HG03159 (cell line): ENCODE results near the gene FANCL.
"Not testable (repeated sequence)": the region's sequence is repeated elsewhere in the genome, so short reads cannot be mapped to it uniquely, and the experiment has no call there.

Experiments used
- ATAC-seq: cut with Tn5 transposase; IDR thresholded peaks from one replicate; pipeline ENCODE4 v1.9.1; 2021; ENCODE audit warnings: mild to moderate bottlenecking, moderate library complexity; ENCODE audit not compliant: unreplicated experiment

FANCL gene

GRCh38 chr2:58207189-58207588 lies 33.9 kb downstream of the FANCL start:
- no peak for ATAC-seq

GRCh38 chr2:58206785-58207184 lies 34.3 kb downstream of the FANCL start:
- ATAC-seq = no peak

- ATAC-seq = no peak
Measured at GRCh38 chr2:58204195-58204959, 36.7 kb downstream of the FANCL start.

GRCh38 chr2:58203018-58203417 lies 38.1 kb downstream of the FANCL start:
- no peak for ATAC-seq

GRCh38 chr2:58202404-58202803 lies 38.7 kb downstream of the FANCL start:
- ATAC-seq = no peak

- ATAC-seq = no peak
Measured at GRCh38 chr2:58197894-58198293, 43.2 kb downstream of the FANCL start.

- ATAC-seq = no peak
Measured at GRCh38 chr2:58195662-58196061, 45.5 kb downstream of the FANCL start.

- ATAC-seq = no peak
Measured at GRCh38 chr2:58194458-58194857, 46.7 kb downstream of the FANCL start.

- not testable (repeated sequence) for ATAC-seq
Measured at GRCh38 chr2:58187022-58187421, 54.1 kb downstream of the FANCL start.

- ATAC-seq = no peak
Measured at GRCh38 chr2:58186501-58186900, 54.6 kb downstream of the FANCL start.

GRCh38 chr2:58182527-58182926 lies 58.6 kb downstream of the FANCL start:
- no peak for ATAC-seq

- ATAC-seq = no peak
Measured at GRCh38 chr2:58180635-58181034, 60.5 kb downstream of the FANCL start.

- ATAC-seq = not testable (repeated sequence)
Measured at GRCh38 chr2:58180175-58180574, 61.0 kb downstream of the FANCL start.

GRCh38 chr2:58177187-58177586 lies 63.9 kb downstream of the FANCL start:
- not testable (repeated sequence) for ATAC-seq

- not testable (repeated sequence) for ATAC-seq
Measured at GRCh38 chr2:58171831-58172230, 69.3 kb downstream of the FANCL start.

- ATAC-seq = not testable (repeated sequence)
Measured at GRCh38 chr2:58170334-58170933, 70.7 kb downstream of the FANCL start.

- not testable (repeated sequence) for ATAC-seq
Measured at GRCh38 chr2:58169845-58170244, 71.3 kb downstream of the FANCL start.

GRCh38 chr2:58168130-58168529 lies 73.0 kb downstream of the FANCL start:
- not testable (repeated sequence) for ATAC-seq

- no peak for ATAC-seq
Measured at GRCh38 chr2:58163913-58164312, 77.2 kb downstream of the FANCL start.

- no peak for ATAC-seq
Measured at GRCh38 chr2:58158481-58158880, 82.6 kb downstream of the FANCL start.

- ATAC-seq = no peak
Measured at GRCh38 chr2:58157754-58158153, 83.4 kb downstream of the FANCL start.

- no peak for ATAC-seq
Measured at GRCh38 chr2:58156780-58157179, 84.3 kb downstream of the FANCL start.
